Neuronal stem cell (in vitro differentiated cells): ENCODE measurements around the gene MTCL3.

ENCODE experiments used
- DNase-seq: peaks from one replicate; pipeline ENCODE4 v3.0.0-alpha.2; 2013; ENCODE audit warnings: low spot score
- H2AFZ ChIP-seq: one replicate; pipeline ENCODE4 v1.6.1; 2013; ENCODE audit warnings: mild to moderate bottlenecking, low read length, inconsistent platforms
- H2AK5ac ChIP-seq: 2 replicates; pipeline ENCODE4 v1.6.1; 2013; ENCODE audit warnings: low read depth, mild to moderate bottlenecking, inconsistent platforms, low read length, moderate library complexity, mixed read lengths
- H2BK120ac ChIP-seq: 2 replicates; pipeline ENCODE4 v1.6.1; 2013; ENCODE audit warnings: low read depth, mild to moderate bottlenecking, inconsistent platforms, low read length, moderate library complexity, mixed read lengths
- H2BK12ac ChIP-seq: one replicate; pipeline ENCODE4 v1.6.1; 2013; ENCODE audit warnings: low read length, inconsistent platforms
- H2BK15ac ChIP-seq: 2 replicates; pipeline ENCODE4 v1.6.1; 2013; ENCODE audit warnings: mild to moderate bottlenecking, low read length, inconsistent platforms, mixed read lengths
- H2BK5ac ChIP-seq: one replicate; pipeline ENCODE4 v1.6.1; 2013; ENCODE audit warnings: inconsistent platforms, mild to moderate bottlenecking, low read length, moderate library complexity
- H3K14ac ChIP-seq: one replicate; pipeline ENCODE4 v1.6.1; 2013; ENCODE audit warnings: low read length, inconsistent platforms
- H3K18ac ChIP-seq: 2 replicates; pipeline ENCODE4 v1.6.1; 2013; ENCODE audit warnings: low read length, inconsistent platforms
- H3K23ac ChIP-seq: 2 replicates; pipeline ENCODE4 v1.6.1; 2013; ENCODE audit warnings: low read depth, mild to moderate bottlenecking, mixed read lengths, low read length, inconsistent platforms; ENCODE audit not compliant: poor library complexity
- H3K27ac ChIP-seq: replicated peaks from 3 replicates; pipeline ENCODE4 v1.5.1; 2013; ENCODE audit warnings: low read length, inconsistent platforms
- H3K27me3 ChIP-seq, 3 experiments: 2 replicates each; pipeline ENCODE4 v1.6.1; 2013; ENCODE audit warnings: low read length in 3 of 3, mild to moderate bottlenecking in 2 of 3, inconsistent platforms in 1 of 3, low read depth in 1 of 3, mixed read lengths in 1 of 3, moderate library complexity in 1 of 3; ENCODE audit not compliant: control insufficient read depth in 3 of 3, insufficient read depth in 3 of 3
- H3K36me3 ChIP-seq, 2 donors: replicated peaks in 1 of 2; 2 replicates each; pipeline ENCODE4 v1.6.1; 2013; ENCODE audit warnings: low read length in 2 of 2; ENCODE audit not compliant: control insufficient read depth in 2 of 2, insufficient read depth in 2 of 2
- H3K4ac ChIP-seq: 2 replicates; pipeline ENCODE4 v1.6.1; 2013; ENCODE audit warnings: inconsistent platforms, mild to moderate bottlenecking, low read length, moderate library complexity
- H3K4me1 ChIP-seq, 2 donors: 1 replicate in 1 of 2; 2 replicates in 1 of 2; pipeline ENCODE4 v1.6.1; 2013; ENCODE audit warnings: low read length in 2 of 2, low read depth in 1 of 2; ENCODE audit not compliant: control insufficient read depth in 2 of 2, insufficient read depth in 1 of 2
- H3K4me2 ChIP-seq: one replicate; pipeline ENCODE4 v1.6.1; 2013; ENCODE audit warnings: mild to moderate bottlenecking, low read length, inconsistent platforms; ENCODE audit not compliant: insufficient read depth, poor library complexity, severe bottlenecking
- H3K4me3 ChIP-seq, 2 donors: 2 replicates each; pipeline ENCODE4 v1.5.1; 2013; ENCODE audit warnings: low read length in 2 of 2, mild to moderate bottlenecking in 2 of 2, inconsistent platforms in 1 of 2, moderate library complexity in 1 of 2
- H3K79me1 ChIP-seq: one replicate; pipeline ENCODE4 v1.6.1; 2013; ENCODE audit warnings: low read depth, mild to moderate bottlenecking, inconsistent platforms, low read length, moderate library complexity
- H3K9ac ChIP-seq: one replicate; pipeline ENCODE4 v1.6.1; 2013; ENCODE audit warnings: mild to moderate bottlenecking, low read depth, low read length, inconsistent platforms; ENCODE audit not compliant: poor library complexity
- H3K9me3 ChIP-seq, 2 donors: replicated peaks in 1 of 2; 2 replicates each; pipeline versions ENCODE3 to v1.6.1; 2013; ENCODE audit warnings: low read length in 2 of 2, mild to moderate bottlenecking in 2 of 2, inconsistent platforms in 1 of 2, low read depth in 1 of 2, mixed read lengths in 1 of 2, moderate library complexity in 1 of 2; ENCODE audit not compliant: control insufficient read depth in 2 of 2, insufficient read depth in 1 of 2
- H4K8ac ChIP-seq: one replicate; pipeline ENCODE4 v1.6.1; 2013; ENCODE audit warnings: low read depth, mild to moderate bottlenecking, inconsistent platforms, low read length, moderate library complexity
- H4K91ac ChIP-seq: one replicate; pipeline ENCODE4 v1.6.1; 2013; ENCODE audit warnings: low read length, low read depth, mild to moderate bottlenecking, inconsistent platforms; ENCODE audit not compliant: poor library complexity
- WGBS, 2 donors: extraction: QIAGEN DNeasy Blood & Tissue Kit; methylation state at CpG; one replicate each; pipeline ENCODE4 v1.1.7; 2013; ENCODE audit warnings: missing lambda C conversion rate in 2 of 2, mixed read lengths in 1 of 2; ENCODE audit not compliant: insufficient read length in 2 of 2, insufficient replicate concordance in 1 of 2; ENCODE audit errors: extremely low coverage in 2 of 2; 5-methylcytosine and 5-hydroxymethylcytosine counted together

Gene MTCL3

GRCh38 chr6:127547904-127548649, 28.9 kb upstream of the MTCL3 start:
- no peak overlapping the region for H3K4me3 ChIP-seq
- no peak overlapping the region for H2BK5ac ChIP-seq
- no peak overlapping the region for H2AK5ac ChIP-seq
- no peak overlapping the region for H4K8ac ChIP-seq
- no peak overlapping the region for H3K14ac ChIP-seq
- H3K27ac ChIP-seq, result no peak overlapping the region
- H3K23ac ChIP-seq, result no peak overlapping the region
- H2BK15ac ChIP-seq, result no peak overlapping the region
- no peak overlapping the region for H4K91ac ChIP-seq
- H3K27me3 ChIP-seq, result no peaks in the 10 kb centered on the region
- WGBS, 2 donors, result no CpG with 5 or more reads among the region's 2 CpGs
- DNase-seq, result no peak
- H2BK12ac ChIP-seq, result no peak overlapping the region
- no peak overlapping the region for H3K4me2 ChIP-seq
- H2AFZ ChIP-seq, result no peak overlapping the region
- no peak overlapping the region for H2BK120ac ChIP-seq
- no peaks in the 10 kb centered on the region for H3K79me1 ChIP-seq
- H3K9ac ChIP-seq, result no peak overlapping the region
- no peak overlapping the region for H3K4ac ChIP-seq
- H3K18ac ChIP-seq, result no peak overlapping the region
- H3K9me3 ChIP-seq, result no peaks in the 10 kb centered on the region
- H3K4me1 ChIP-seq, result no peaks in the 10 kb centered on the region
- no peaks in the 10 kb centered on the region for H3K36me3 ChIP-seq

GRCh38 chr6:127547215-127547614, 28.1 kb upstream of the MTCL3 start:
- no peaks in the 10 kb centered on the region for H3K79me1 ChIP-seq

GRCh38 chr6:127539272-127539671, 20.1 kb upstream of the MTCL3 start:
- Histone ChIP-seq H4K91ac (no peak overlapping the region), H3K14ac (no peak overlapping the region), H3K27me3 (no peaks in the 10 kb centered on the region), H4K8ac (no peak overlapping the region), H3K9ac (no peak overlapping the region), H3K79me1 (no peaks in the 10 kb centered on the region), H2AFZ (no peak overlapping the region), H3K27ac (no peak overlapping the region), H3K4me1 (no peaks in the 10 kb centered on the region), H2BK12ac (no peak overlapping the region), H2BK5ac (no peak overlapping the region), H3K4me3 (no peak overlapping the region), H2BK120ac (no peak overlapping the region), H3K23ac (no peak overlapping the region), H3K36me3 (no peaks in the 10 kb centered on the region), H3K9me3 (no peaks in the 10 kb centered on the region), H3K4me2 (no peak overlapping the region), H3K18ac (no peak overlapping the region), H2BK15ac (no peak overlapping the region), H3K4ac (no peak overlapping the region), H2AK5ac (no peak overlapping the region)
- no peak for DNase-seq
- no CpG with 5 or more reads among the region's 2 CpGs for WGBS, 2 donors

More at GRCh38 chr6:127547215-127547614, 28.1 kb upstream of the MTCL3 start:
- Histone ChIP-seq H3K27ac (no peak overlapping the region), H3K36me3 (no peaks in the 10 kb centered on the region), H2AFZ (no peak overlapping the region), H3K27me3 (no peaks in the 10 kb centered on the region), H3K23ac (no peak overlapping the region), H3K9me3 (no peaks in the 10 kb centered on the region), H2BK12ac (no peak overlapping the region), H3K14ac (no peak overlapping the region), H4K8ac (no peak overlapping the region), H2BK120ac (no peak overlapping the region), H3K18ac (no peak overlapping the region), H3K4me1 (no peaks in the 10 kb centered on the region), H2BK5ac (no peak overlapping the region), H2BK15ac (no peak overlapping the region), H4K91ac (no peak overlapping the region), H3K9ac (no peak overlapping the region), H3K4ac (no peak overlapping the region), H2AK5ac (no peak overlapping the region), H3K4me2 (no peak overlapping the region), H3K4me3 (no peak overlapping the region)
- no peak for DNase-seq
- WGBS, 2 donors, result no CpG with 5 or more reads among the region's 1 CpG

- Histone ChIP-seq H2AFZ (no peak overlapping the region), H3K18ac (no peak overlapping the region), H2BK120ac (no peak overlapping the region), H3K36me3 (no peaks in the 10 kb centered on the region), H2BK12ac (no peak overlapping the region), H3K9ac (no peak overlapping the region), H2BK15ac (no peak overlapping the region), H3K4me2 (no peak overlapping the region), H3K9me3 (no peaks in the 10 kb centered on the region), H2BK5ac (no peak overlapping the region), H3K23ac (no peak overlapping the region), H3K27me3 (no peaks in the 10 kb centered on the region), H3K4ac (no peak overlapping the region), H3K4me3 (no peak overlapping the region), H3K27ac (no peak overlapping the region), H3K79me1 (no peaks in the 10 kb centered on the region), H4K8ac (no peak overlapping the region), H3K14ac (no peak overlapping the region), H3K4me1 (no peaks in the 10 kb centered on the region), H4K91ac (no peak overlapping the region), H2AK5ac (no peak overlapping the region)
- no peak for DNase-seq
- no CpG with 5 or more reads among the region's 2 CpGs for WGBS, 2 donors
These were observed 19.7 kb upstream of the MTCL3 start for GRCh38 chr6:127538750-127539264.
